Hematopoietic multipotent progenitor cell treated with erythropoietin and hydrocortisone succinate and interleukin-3 and kit ligand, for 17 days (in vitro differentiated cells): ENCODE data around the gene EIF1.
"Not testable (repeated sequence)": the region's sequence is repeated elsewhere in the genome, so short reads cannot be mapped to it uniquely, and the experiment has no call there.

ENCODE experiments used
- DNase-seq: peaks from one replicate; pipeline ENCODE4 v3.0.0-alpha.2; 2015; ENCODE audit warnings: low spot score

Gene EIF1

GRCh38 chr17:41688641-41689496 lies at the start of gene EIF1:
Gene EIF1 (plus strand): TSS chr17:41688885. CDS start chr17:41689039, 154 bp downstream.
- DNase-seq, result peak; percentile 100

- DNase-seq, result no peak
Measured at GRCh38 chr17:41638941-41639340, 49.7 kb upstream of the EIF1 start.

GRCh38 chr17:41639492-41640473 lies 48.9 kb upstream of the EIF1 start:
- no peak for DNase-seq

GRCh38 chr17:41640596-41640995 lies 48.1 kb upstream of the EIF1 start:
- not testable (repeated sequence) for DNase-seq

- no peak for DNase-seq
Measured at GRCh38 chr17:41642252-41643156, 46.2 kb upstream of the EIF1 start.

- DNase-seq, result no peak
Measured at GRCh38 chr17:41647038-41647813, 41.5 kb upstream of the EIF1 start.

GRCh38 chr17:41647940-41648410 lies 40.7 kb upstream of the EIF1 start:
- peak; percentile 86 for DNase-seq

GRCh38 chr17:41648411-41649195 lies 40.1 kb upstream of the EIF1 start:
- peak; percentile 78 for DNase-seq

- no peak for DNase-seq
Measured at GRCh38 chr17:41649923-41650519, 38.7 kb upstream of the EIF1 start.

- DNase-seq, result no peak
Measured at GRCh38 chr17:41650794-41651624, 37.7 kb upstream of the EIF1 start.

GRCh38 chr17:41651625-41652460 lies 36.8 kb upstream of the EIF1 start:
- no peak for DNase-seq

GRCh38 chr17:41652461-41652970 lies 36.2 kb upstream of the EIF1 start:
- DNase-seq, result no peak

- no peak for DNase-seq
Measured at GRCh38 chr17:41653421-41653820, 35.3 kb upstream of the EIF1 start.

- no peak for DNase-seq
Measured at GRCh38 chr17:41653892-41654677, 34.6 kb upstream of the EIF1 start.

GRCh38 chr17:41654678-41655607 lies 33.7 kb upstream of the EIF1 start:
- DNase-seq, result no peak
